Tibial nerve (tissue), 4 donors: ENCODE results near the gene ARID1B. TPM values are rescaled to one million over a fixed set of nuclear protein-coding genes. Genes with fewer than 3 reads are reported as not detected.

ENCODE experiments used
- DNase-seq, 2 donors: peaks; one replicate each; pipeline ENCODE4 v3.0.0-alpha.2; 2019; ENCODE audit warnings: low spot score in 2 of 2
- H3K27ac ChIP-seq, 4 donors: fragments of 200-600 bp; sonication (generic) in 3 of 4; one replicate each; pipeline ENCODE4 v1.5.1; 2017 to 2019; ENCODE audit warnings: mild to moderate bottlenecking in 1 of 4
- H3K27me3 ChIP-seq, 2 donors: fragments of 200-600 bp; sonication (generic) in 1 of 2; one replicate each; pipeline versions ENCODE4 v1.5.1 to v1.6.0; 2017 to 2019
- H3K36me3 ChIP-seq, 3 donors: fragments of 200-600 bp; sonication (generic); one replicate each; pipeline ENCODE4 v1.5.1; 2018 to 2019
- H3K4me1 ChIP-seq, 4 donors: fragments of 200-600 bp; sonication (generic) in 3 of 4; one replicate each; pipeline ENCODE4 v1.5.1; 2017 to 2019
- H3K4me3 ChIP-seq, 4 donors: fragments of 200-600 bp; sonication (generic) in 3 of 4; one replicate each; pipeline ENCODE4 v1.5.1; 2017 to 2019; ENCODE audit warnings: mild to moderate bottlenecking in 1 of 4, moderate library complexity in 1 of 4
- H3K9me3 ChIP-seq, 4 donors: fragments of 200-600 bp; sonication (generic) in 3 of 4; one replicate each; pipeline ENCODE4 v1.5.1; 2017 to 2019
- EP300 ChIP-seq, 2 donors: sonication (generic); formaldehyde crosslinking; IDR thresholded peaks; one replicate each; pipeline ENCODE4 v1.6.1; 2017; ENCODE audit warnings: antibody characterized with exemption in 2 of 2, mild to moderate bottlenecking in 1 of 2
- POLR2A ChIP-seq, 2 donors: fragments of 450-650 bp; IDR thresholded peaks; one replicate each; pipeline ENCODE4 v1.6.1; 2017; ENCODE audit warnings: antibody characterized with exemption in 2 of 2, mild to moderate bottlenecking in 2 of 2, moderate library complexity in 2 of 2
- WGBS, 2 donors: methylation state at CpG; one replicate each; pipeline ENCODE4 v1.1.5; 2018; 5-methylcytosine and 5-hydroxymethylcytosine counted together
- total RNA-seq, 4 donors: library from RNA; depleted of rRNA; stranded (reverse); fragments of >200 nt; gene quantifications; one replicate each; pipeline ENCODE4 v1.1.0, GENCODE V29; 2016
- TF ChIP-seq, protein P1 (sequence below), 5 experiments: fragments of 200-600 bp in 3 of 5; fragments of 450-650 bp in 2 of 5; sonication (generic) in 3 of 5; IDR thresholded peaks; one replicate each; pipeline ENCODE4 v1.5.1; 2016 to 2019; ENCODE audit warnings: antibody characterized with exemption in 5 of 5, mild to moderate bottlenecking in 3 of 5, moderate library complexity in 2 of 5

Gene ARID1B
- total RNA-seq, 4 donors from 2014 or later: 91.5 to 123 (median 110) TPM

DNA sequence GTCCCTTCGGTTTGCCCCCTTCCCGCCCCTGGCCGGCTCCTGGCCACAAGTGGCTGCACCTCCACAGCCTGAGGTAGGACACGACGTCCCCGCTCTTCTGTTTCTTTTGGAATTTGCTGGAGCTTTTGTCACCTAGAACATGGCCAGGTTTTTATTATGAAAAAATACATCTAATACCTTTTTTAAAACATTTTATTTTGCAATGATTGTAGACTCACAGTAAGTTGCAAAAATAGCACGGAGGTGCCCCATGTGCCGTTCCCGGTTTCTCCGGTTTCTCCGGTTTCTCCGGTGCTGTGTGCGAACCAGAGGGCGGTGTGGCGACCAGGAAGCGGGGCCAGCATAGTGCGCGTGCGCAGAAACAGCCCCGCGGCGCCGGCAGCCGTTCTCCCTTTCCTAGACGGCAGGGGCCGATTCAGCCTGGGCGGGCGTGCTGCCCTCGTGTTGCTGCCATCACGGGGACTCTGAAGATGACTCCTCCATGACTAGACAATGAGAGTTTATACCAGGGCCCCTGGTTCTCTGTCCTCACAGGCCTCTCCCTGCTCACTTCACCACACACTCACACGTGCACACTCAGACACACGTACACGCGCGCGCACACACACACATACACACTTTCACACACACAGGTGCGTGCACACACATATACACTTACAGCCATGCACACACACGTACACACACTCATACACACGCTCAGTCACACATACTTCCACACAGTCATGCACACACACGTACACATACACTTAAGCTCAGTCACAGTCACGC lies 444.1 kb downstream of the ARID1B start:
- WGBS, 2 donors: 23 to 27% methylated on average over 40 to 41 of the region's 41 CpGs
- peak in 1 of 2 donors; percentile 46 for DNase-seq
- Histone ChIP-seq H3K27me3 (no peaks in the 10 kb centered on the region), H3K27ac (peak overlapping the region in 1 of 4 donors; percentile 31), H3K36me3 (no peaks in the 10 kb centered on the region), H3K4me3 (peak overlapping the region; percentile 18 to 50 (median 28)), H3K4me1 (peaks cover 0 to 14% (median 0%) of the 10 kb centered on the region in 4 donors), H3K9me3 (no peaks in the 10 kb centered on the region)
- TF ChIP-seq, protein P1, sequence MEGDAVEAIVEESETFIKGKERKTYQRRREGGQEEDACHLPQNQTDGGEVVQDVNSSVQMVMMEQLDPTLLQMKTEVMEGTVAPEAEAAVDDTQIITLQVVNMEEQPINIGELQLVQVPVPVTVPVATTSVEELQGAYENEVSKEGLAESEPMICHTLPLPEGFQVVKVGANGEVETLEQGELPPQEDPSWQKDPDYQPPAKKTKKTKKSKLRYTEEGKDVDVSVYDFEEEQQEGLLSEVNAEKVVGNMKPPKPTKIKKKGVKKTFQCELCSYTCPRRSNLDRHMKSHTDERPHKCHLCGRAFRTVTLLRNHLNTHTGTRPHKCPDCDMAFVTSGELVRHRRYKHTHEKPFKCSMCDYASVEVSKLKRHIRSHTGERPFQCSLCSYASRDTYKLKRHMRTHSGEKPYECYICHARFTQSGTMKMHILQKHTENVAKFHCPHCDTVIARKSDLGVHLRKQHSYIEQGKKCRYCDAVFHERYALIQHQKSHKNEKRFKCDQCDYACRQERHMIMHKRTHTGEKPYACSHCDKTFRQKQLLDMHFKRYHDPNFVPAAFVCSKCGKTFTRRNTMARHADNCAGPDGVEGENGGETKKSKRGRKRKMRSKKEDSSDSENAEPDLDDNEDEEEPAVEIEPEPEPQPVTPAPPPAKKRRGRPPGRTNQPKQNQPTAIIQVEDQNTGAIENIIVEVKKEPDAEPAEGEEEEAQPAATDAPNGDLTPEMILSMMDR (IDR thresholded peaks at IDR 0.05): peak in 1 of 5 experiments; percentile 16
- no peak for TF ChIP-seq POLR2A (IDR thresholded peaks at IDR 0.05)

DNA sequence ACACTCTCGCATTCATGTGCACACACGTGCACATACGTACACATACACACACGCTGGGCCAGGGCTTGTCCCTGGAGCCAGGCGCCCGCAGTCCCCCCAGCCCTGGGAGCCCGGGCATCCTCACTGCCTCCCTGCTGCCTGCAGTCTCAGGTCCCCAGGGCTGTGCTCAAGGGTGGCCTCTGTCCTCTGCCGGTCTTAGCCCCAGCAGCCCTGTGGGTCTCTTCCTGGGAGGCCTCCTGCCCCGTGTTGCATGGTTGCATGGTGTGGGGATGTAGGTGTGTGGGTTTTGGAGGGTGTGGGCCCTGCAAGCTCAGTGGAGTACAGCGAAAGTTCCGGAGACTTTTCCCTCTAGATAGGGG lies 444.6 kb downstream of the ARID1B start:
- H3K27ac ChIP-seq: no peak overlapping the region
- H3K4me3 ChIP-seq: no peak overlapping the region
- H3K4me1 ChIP-seq: peaks cover 0 to 18% (median 0%) of the 10 kb centered on the region in 4 donors
- no peak for DNase-seq
- no peaks in the 10 kb centered on the region for H3K9me3 ChIP-seq
- H3K36me3 ChIP-seq: no peaks in the 10 kb centered on the region
- no peak for TF ChIP-seq POLR2A (IDR thresholded peaks at IDR 0.05)
- TF ChIP-seq EP300 (IDR thresholded peaks at IDR 0.05): no peak
- H3K27me3 ChIP-seq: no peaks in the 10 kb centered on the region
- WGBS, 2 donors: 86 to 89% methylated on average over 10 of the region's 11 CpGs

DNA sequence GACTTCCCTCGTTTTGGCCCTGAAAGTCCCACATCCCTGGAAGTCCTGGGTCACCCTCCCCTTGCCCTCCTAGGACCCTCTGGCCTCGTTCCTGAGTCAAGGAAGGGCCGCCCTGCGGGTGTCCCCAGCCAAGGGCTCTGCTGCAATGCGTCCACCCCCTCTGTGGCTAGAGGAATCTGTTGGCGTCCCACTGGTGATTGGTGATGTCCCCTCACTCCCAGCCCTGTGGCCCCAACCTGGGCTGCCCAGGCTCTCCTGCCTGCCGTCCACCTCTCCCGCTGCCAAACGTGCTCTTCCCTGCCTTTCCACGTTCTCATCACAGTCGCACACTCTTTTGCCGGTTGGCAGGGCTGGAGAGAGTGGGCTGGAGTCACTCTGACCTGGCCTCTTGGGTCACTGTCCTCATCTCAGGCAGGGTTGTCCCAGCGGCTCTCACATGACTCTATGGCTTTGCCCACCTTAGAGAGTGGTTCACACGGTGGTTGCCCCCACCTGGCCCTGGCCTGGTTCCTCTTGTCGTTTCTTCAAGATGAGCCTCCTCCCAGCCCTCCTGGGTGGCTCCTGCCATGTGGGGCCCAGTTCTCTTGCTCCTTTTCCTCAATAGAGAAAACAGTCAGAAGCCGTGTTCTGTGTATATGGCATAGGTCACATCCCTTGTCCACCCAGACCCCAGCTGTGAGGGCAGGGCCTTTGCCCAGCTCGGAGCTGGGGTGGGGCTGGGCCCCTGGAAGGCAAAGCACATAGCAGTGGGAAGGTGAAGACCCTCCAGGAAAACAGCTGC lies 445.2 kb downstream of the ARID1B start:
- H3K27ac ChIP-seq: no peak overlapping the region
- 84 to 88% methylated on average over 17 of the region's 17 CpGs for WGBS, 2 donors
- no peak for DNase-seq
- H3K27me3 ChIP-seq: no peaks in the 10 kb centered on the region
- H3K4me3 ChIP-seq: no peak overlapping the region
- H3K36me3 ChIP-seq: no peaks in the 10 kb centered on the region
- no peaks in the 10 kb centered on the region for H3K9me3 ChIP-seq
- H3K4me1 ChIP-seq: peaks cover 0 to 22% (median 0%) of the 10 kb centered on the region in 4 donors
- TF ChIP-seq, protein P1 (IDR thresholded peaks at IDR 0.05): no peak
- TF ChIP-seq EP300 (IDR thresholded peaks at IDR 0.05) (no peak), POLR2A (IDR thresholded peaks at IDR 0.05) (no peak)

DNA sequence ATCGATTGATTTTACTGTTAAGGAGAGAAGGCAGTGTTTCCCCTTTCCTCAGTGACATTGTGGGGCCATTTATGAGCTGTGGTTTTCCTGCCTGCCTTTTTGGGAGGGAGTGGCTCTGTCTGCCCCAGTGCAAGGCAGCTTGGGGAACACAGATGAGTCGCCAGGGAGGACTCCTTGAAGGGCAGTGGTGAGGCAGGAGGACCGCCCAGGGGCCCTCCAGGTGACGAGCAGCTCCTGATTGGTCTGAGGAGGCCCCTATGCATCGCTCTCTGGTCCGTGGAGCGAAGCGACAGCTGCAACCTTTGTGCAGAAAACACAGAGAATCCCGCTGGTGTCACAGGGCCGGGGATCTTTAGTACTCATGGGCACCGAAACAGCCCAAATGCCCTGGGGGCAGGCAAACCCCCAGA lies 445.8 kb downstream of the ARID1B start:
- no peak for DNase-seq
- Histone ChIP-seq H3K4me3 (no peak overlapping the region), H3K27me3 (no peaks in the 10 kb centered on the region), H3K27ac (no peak overlapping the region), H3K9me3 (no peaks in the 10 kb centered on the region), H3K4me1 (peaks cover 0 to 22% (median 0%) of the 10 kb centered on the region in 4 donors), H3K36me3 (no peaks in the 10 kb centered on the region)
- WGBS, 2 donors: 81 to 100% methylated on average over 3 to 11 of the region's 11 CpGs
- no peak for TF ChIP-seq POLR2A (IDR thresholded peaks at IDR 0.05)
- no peak for TF ChIP-seq EP300 (IDR thresholded peaks at IDR 0.05)
- TF ChIP-seq, protein P1 (IDR thresholded peaks at IDR 0.05): no peak

DNA sequence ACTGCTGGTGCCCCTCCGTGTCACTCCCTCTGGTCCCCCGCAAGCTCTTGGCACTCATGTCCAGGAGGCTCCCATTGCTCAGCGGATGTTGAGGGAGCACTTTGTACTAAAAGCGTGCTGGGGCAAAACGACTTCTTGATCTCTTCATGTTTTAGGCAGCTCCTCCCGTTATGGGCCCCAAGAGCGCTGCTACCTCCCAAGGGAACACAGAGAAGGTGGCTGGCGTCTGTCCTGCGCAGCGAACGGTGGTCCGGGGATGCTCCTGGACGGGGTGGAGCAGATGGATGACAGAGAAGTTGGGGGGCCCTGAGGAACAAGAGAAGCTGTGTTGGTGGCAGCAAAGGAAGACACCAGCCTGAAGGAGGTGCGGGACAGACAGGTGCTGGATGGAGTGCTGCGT lies 446.3 kb downstream of the ARID1B start:
- Histone ChIP-seq H3K4me1 (peaks cover 0 to 22% (median 0%) of the 10 kb centered on the region in 4 donors), H3K27ac (no peak overlapping the region), H3K27me3 (no peaks in the 10 kb centered on the region), H3K4me3 (no peak overlapping the region), H3K36me3 (no peaks in the 10 kb centered on the region), H3K9me3 (no peaks in the 10 kb centered on the region)
- no peak for DNase-seq
- no peak for TF ChIP-seq EP300 (IDR thresholded peaks at IDR 0.05)
- TF ChIP-seq POLR2A (IDR thresholded peaks at IDR 0.05): no peak
- TF ChIP-seq, protein P1 (IDR thresholded peaks at IDR 0.05): no peak
- WGBS, 2 donors: 91 to 94% methylated on average over 14 to 15 of the region's 15 CpGs
